GM12878 (cell line): ENCODE measurements around the gene MSMB. TPM values are rescaled to one million over a fixed set of nuclear protein-coding genes. Genes with fewer than 3 reads are reported as not detected.

Experiments
- ATAC-seq: fragments of 200-7000 bp; cut with Tn5 transposase; 3 replicates; pipeline ENCODE4 v1.9.1; 2020; ENCODE audit warnings: mild to moderate bottlenecking, moderate library complexity
- BruUV-seq: library from RNA; stranded (reverse); fragments of 400-500 nt; replicated peaks from 2 replicates; lab custom pipeline; 2021; lab: Mats Ljungman, UMichigan
- CTCF ChIA-PET: fragments of 300-600 bp; sonication (Branson Sonifier 250); formaldehyde crosslinking; extraction: SDS; loops from one replicate; lab custom pipeline; 2021; ENCODE audit warnings: inconsistent platforms; lab: Yijun Ruan, JAX
- POLR2A ChIA-PET: fragments of 350-600 bp; formaldehyde crosslinking; extraction: SDS; loops from one replicate; lab custom pipeline; 2021; ENCODE audit warnings: inconsistent platforms; lab: Charles Lee
- RAD21 ChIA-PET: fragments of 300-600 bp; sonication (Branson Sonifier 250); formaldehyde crosslinking; loops from one replicate; lab custom pipeline; 2023; ENCODE audit warnings: antibody characterized with exemption; ENCODE audit not compliant: unreplicated experiment; lab: Charles Lee
- SMC1A ChIA-PET: fragments of 300-600 bp; sonication (Branson Sonifier 250); formaldehyde crosslinking; loops from one replicate; lab custom pipeline; 2023; ENCODE audit not compliant: unreplicated experiment, uncharacterized antibody; lab: Charles Lee
- DNase-seq: peaks from one replicate; pipeline ENCODE4 v3.0.0-alpha.2; 2011; ENCODE audit warnings: low read depth, low spot score
- FAIRE-seq: peaks from 3 replicates; lab custom pipeline; 2011; peaks lifted over from hg19 to GRCh38; lab: Jason Lieb, UNC
- H2AFZ ChIP-seq: 2 replicates; pipeline ENCODE4 v1.6.0; 2011; ENCODE audit warnings: low read depth, low read length, control low read depth; ENCODE audit not compliant: control insufficient read depth
- H3K27ac ChIP-seq: 2 replicates; pipeline ENCODE4 v1.5.1; 2011; ENCODE audit warnings: control low read depth; ENCODE audit not compliant: control insufficient read depth, insufficient read depth
- H3K27me3 ChIP-seq, 2 experiments: replicated peaks in 1 of 2; 2 replicates each; pipeline versions ENCODE4 v1.6.0 to v1.6.1; 2011; ENCODE audit warnings: low read length in 1 of 2; ENCODE audit not compliant: control insufficient read depth in 2 of 2, insufficient read depth in 2 of 2
- H3K36me3 ChIP-seq, 2 experiments: 2 replicates each; pipeline ENCODE4 v1.5.1; 2011; ENCODE audit warnings: low read length in 1 of 2; ENCODE audit not compliant: control insufficient read depth in 2 of 2, insufficient read depth in 2 of 2
- H3K4me1 ChIP-seq: 2 replicates; pipeline ENCODE4 v1.6.1; 2011; ENCODE audit warnings: mild to moderate bottlenecking, low read length, moderate library complexity, mixed read lengths; ENCODE audit not compliant: control insufficient read depth, insufficient read depth
- H3K4me2 ChIP-seq: 2 replicates; pipeline ENCODE4 v1.6.0; 2011; ENCODE audit warnings: control low read depth; ENCODE audit not compliant: control insufficient read depth, insufficient read depth
- H3K4me3 ChIP-seq: fragments of 200-600 bp; sonication (generic); 2 replicates; pipeline ENCODE4 v1.5.1; 2016
- H3K79me2 ChIP-seq: 2 replicates; pipeline ENCODE4 v1.6.0; 2011; ENCODE audit warnings: low read length; ENCODE audit not compliant: control insufficient read depth, insufficient read depth
- H3K9ac ChIP-seq: 2 replicates; pipeline ENCODE4 v1.8.0; 2011; ENCODE audit warnings: low read length, control low read depth, mixed read lengths; ENCODE audit not compliant: control insufficient read depth, insufficient read depth
- H3K9me3 ChIP-seq: replicated peaks from 3 replicates; pipeline ENCODE4 v1.5.1; 2011; ENCODE audit warnings: mild to moderate bottlenecking, low read length; ENCODE audit not compliant: control insufficient read depth, insufficient read depth
- H4K20me1 ChIP-seq: 2 replicates; pipeline ENCODE4 v1.6.0; 2011; ENCODE audit not compliant: control insufficient read depth, insufficient read depth
- CBFB ChIP-seq: IDR thresholded peaks from 2 replicates; pipeline ENCODE4 v1.6.1; 2016; ENCODE audit warnings: antibody characterized with exemption, low read depth
- RAD21 ChIP-seq: IDR thresholded peaks from 2 replicates; pipeline ENCODE4 v1.6.1; 2011; ENCODE audit warnings: mild to moderate bottlenecking, low read depth, low read length, moderate library complexity; ENCODE audit not compliant: insufficient read depth
- RAD51 ChIP-seq: fragments of 450-650 bp; IDR thresholded peaks from 2 replicates; pipeline ENCODE4 v1.6.1; 2016; ENCODE audit warnings: moderate library complexity, mild to moderate bottlenecking, inconsistent platforms
- RFX5 ChIP-seq: IDR thresholded peaks from 2 replicates; pipeline ENCODE4 v1.6.1; 2011; ENCODE audit warnings: low read depth, low read length, improper control_type of control experiment
- SMAD1 ChIP-seq: fragments of 450-650 bp; IDR thresholded peaks from 2 replicates; pipeline ENCODE4 v1.6.1; 2018; ENCODE audit warnings: mild to moderate bottlenecking, low read depth; ENCODE audit not compliant: partially characterized antibody
- SREBF1 ChIP-seq: IDR thresholded peaks from 2 replicates; pipeline ENCODE4 v1.6.1; 2012; ENCODE audit warnings: mild to moderate bottlenecking, low read length
- SUZ12 ChIP-seq: fragments of 200-600 bp; sonication (generic); IDR thresholded peaks from one replicate; pipeline ENCODE4 v1.6.1; 2018; ENCODE audit warnings: antibody characterized with exemption, mild to moderate bottlenecking; ENCODE audit not compliant: unreplicated experiment
- TCF3 ChIP-seq: IDR thresholded peaks from 2 replicates; pipeline ENCODE4 v1.6.1; 2012; ENCODE audit warnings: low read depth, mild to moderate bottlenecking, low read length, borderline replicate concordance; ENCODE audit not compliant: insufficient read depth
- YBX1 ChIP-seq: fragments of 450-650 bp; IDR thresholded peaks from 2 replicates; pipeline ENCODE4 v1.6.1; 2016; ENCODE audit warnings: antibody characterized with exemption
- WGBS: methylation state at CpG from one replicate; pipeline ENCODE4 v1.1.6; 2016; ENCODE audit warnings: low lambda C conversion rate; ENCODE audit not compliant: insufficient replicate concordance, insufficient coverage; ENCODE audit errors: missing lambda C conversion rate; 5-methylcytosine and 5-hydroxymethylcytosine counted together
- in situ Hi-C: fragments of 300-500 bp; cut with MboI; formaldehyde crosslinking; loops from 9 replicates; pipeline ENCODE4 v1.14.3; 2018; ENCODE audit warnings: mixed read lengths
- intact Hi-C: fragments of 100-400 bp; cut with micrococcal nuclease; formaldehyde crosslinking; loops from one replicate; pipeline ENCODE4 v1.14.2; 2022; ENCODE audit not compliant: unreplicated experiment
- polyA plus RNA-seq, 11 experiments: library from polyadenylated mRNA; depleted of rRNA in 4 of 11; unstranded in 6 of 11; stranded (reverse) in 5 of 11; fragments of >200 nt; fragmentation: Nextera tagmentation in 4 of 11; fragmentation: Illumina TruSeq in 1 of 11; extraction: Ambion mirVana in 4 of 11; extraction: Trizol in 1 of 11; gene quantifications; 1 replicate in 1 of 11; 2 replicates in 10 of 11; pipeline versions ENCODE4 v1.2.1 to v1.2.3, GENCODE V29; 2011 to 2016; ENCODE audit warnings: inconsistent platforms in 2 of 11, missing spikeins in 2 of 11, low read depth in 1 of 11
- total RNA-seq, 4 experiments: library from RNA; depleted of rRNA in 3 of 4; stranded (reverse); fragments of >200 nt in 3 of 4; fragmentation: Illumina TruSeq in 1 of 4; extraction: Trizol in 1 of 4; gene quantifications; 2 replicates each; pipeline versions ENCODE4 v1.2.1 to v1.2.3, GENCODE V29; 2013 to 2021
- TF ChIP-seq, protein P1 (sequence below): IDR thresholded peaks from 2 replicates; pipeline ENCODE4 v1.6.1; 2011; ENCODE audit warnings: low read depth, low read length, improper control_type of control experiment, borderline replicate concordance
- TF ChIP-seq, protein P2 (sequence below): IDR thresholded peaks from 2 replicates; pipeline ENCODE4 v1.6.1; 2012; ENCODE audit warnings: improper control_type of control experiment, low read depth, low read length; ENCODE audit not compliant: insufficient replicate concordance
- TF ChIP-seq, protein P3 (sequence below): IDR thresholded peaks from 2 replicates; pipeline ENCODE4 v1.6.1; 2012; ENCODE audit warnings: mild to moderate bottlenecking, low read depth, low read length
- TF ChIP-seq, protein P4 (sequence below): IDR thresholded peaks from 2 replicates; pipeline ENCODE4 v1.6.1; 2011; ENCODE audit warnings: low read depth, mild to moderate bottlenecking, low read length, moderate library complexity, borderline replicate concordance; ENCODE audit errors: extremely low read depth

The MSMB gene
- total and polyA plus RNA-seq, 10 of the 15 experiments (the other 5 are each of a cell fraction or from before 2014, with no cell fraction given), result not detected

DNA sequence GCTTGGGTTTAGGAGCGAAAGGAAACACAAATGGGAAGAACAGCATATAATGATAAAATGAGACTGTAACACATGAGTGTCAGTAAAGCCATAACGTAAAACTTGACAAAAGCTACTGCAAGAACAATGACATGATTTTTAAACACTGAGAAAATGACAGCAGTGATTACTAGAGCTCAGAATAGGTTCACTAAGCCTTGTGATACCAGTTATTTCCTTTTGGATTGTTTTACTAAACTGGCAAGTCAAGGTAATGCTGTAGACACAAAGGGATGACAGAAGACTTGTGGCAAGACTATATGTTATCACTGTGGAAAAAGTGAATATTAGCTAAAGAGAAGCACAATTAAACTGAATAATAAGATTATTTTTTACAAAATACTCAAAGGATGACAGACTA, 28.3 kb downstream of the MSMB start:
- BruUV-seq, result no TSS peak
- DNase-seq (no peak), FAIRE-seq (no peak), ATAC-seq (no peak)
- 95% methylated on average over 2 of the region's 2 CpGs for WGBS
- RAD21 ChIA-PET, result interaction anchor here (1.0 to 1.7 kb wide), 2 partner anchors 9 to 767 kb away, joined by 3 read pairs; no protein-coding TSS in a partner anchor
- no peaks in the 10 kb centered on the region; the same call in 1 of the 2 replicates for H4K20me1 ChIP-seq
- SMC1A ChIA-PET, result interaction anchor here (1.2 to 3.2 kb wide), 4 partner anchors 11 to 783 kb away, joined by 3 to 12 read pairs (median 5); no protein-coding TSS in a partner anchor
- peaks cover 7 to 26% of the 10 kb centered on the region in 2 experiments for H3K36me3 ChIP-seq
- no peak overlapping the region for H3K9ac ChIP-seq
- TF ChIP-seq SREBF1 (no peak), SUZ12 (no peak), RFX5 (no peak), RAD51 (no peak), TCF3 (no peak), RAD21 (no peak), YBX1 (no peak), CBFB (no peak), SMAD1 (no peak)
- TF ChIP-seq, protein P1, sequence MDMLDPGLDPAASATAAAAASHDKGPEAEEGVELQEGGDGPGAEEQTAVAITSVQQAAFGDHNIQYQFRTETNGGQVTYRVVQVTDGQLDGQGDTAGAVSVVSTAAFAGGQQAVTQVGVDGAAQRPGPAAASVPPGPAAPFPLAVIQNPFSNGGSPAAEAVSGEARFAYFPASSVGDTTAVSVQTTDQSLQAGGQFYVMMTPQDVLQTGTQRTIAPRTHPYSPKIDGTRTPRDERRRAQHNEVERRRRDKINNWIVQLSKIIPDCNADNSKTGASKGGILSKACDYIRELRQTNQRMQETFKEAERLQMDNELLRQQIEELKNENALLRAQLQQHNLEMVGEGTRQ, result no peak
- TF ChIP-seq, protein P2, sequence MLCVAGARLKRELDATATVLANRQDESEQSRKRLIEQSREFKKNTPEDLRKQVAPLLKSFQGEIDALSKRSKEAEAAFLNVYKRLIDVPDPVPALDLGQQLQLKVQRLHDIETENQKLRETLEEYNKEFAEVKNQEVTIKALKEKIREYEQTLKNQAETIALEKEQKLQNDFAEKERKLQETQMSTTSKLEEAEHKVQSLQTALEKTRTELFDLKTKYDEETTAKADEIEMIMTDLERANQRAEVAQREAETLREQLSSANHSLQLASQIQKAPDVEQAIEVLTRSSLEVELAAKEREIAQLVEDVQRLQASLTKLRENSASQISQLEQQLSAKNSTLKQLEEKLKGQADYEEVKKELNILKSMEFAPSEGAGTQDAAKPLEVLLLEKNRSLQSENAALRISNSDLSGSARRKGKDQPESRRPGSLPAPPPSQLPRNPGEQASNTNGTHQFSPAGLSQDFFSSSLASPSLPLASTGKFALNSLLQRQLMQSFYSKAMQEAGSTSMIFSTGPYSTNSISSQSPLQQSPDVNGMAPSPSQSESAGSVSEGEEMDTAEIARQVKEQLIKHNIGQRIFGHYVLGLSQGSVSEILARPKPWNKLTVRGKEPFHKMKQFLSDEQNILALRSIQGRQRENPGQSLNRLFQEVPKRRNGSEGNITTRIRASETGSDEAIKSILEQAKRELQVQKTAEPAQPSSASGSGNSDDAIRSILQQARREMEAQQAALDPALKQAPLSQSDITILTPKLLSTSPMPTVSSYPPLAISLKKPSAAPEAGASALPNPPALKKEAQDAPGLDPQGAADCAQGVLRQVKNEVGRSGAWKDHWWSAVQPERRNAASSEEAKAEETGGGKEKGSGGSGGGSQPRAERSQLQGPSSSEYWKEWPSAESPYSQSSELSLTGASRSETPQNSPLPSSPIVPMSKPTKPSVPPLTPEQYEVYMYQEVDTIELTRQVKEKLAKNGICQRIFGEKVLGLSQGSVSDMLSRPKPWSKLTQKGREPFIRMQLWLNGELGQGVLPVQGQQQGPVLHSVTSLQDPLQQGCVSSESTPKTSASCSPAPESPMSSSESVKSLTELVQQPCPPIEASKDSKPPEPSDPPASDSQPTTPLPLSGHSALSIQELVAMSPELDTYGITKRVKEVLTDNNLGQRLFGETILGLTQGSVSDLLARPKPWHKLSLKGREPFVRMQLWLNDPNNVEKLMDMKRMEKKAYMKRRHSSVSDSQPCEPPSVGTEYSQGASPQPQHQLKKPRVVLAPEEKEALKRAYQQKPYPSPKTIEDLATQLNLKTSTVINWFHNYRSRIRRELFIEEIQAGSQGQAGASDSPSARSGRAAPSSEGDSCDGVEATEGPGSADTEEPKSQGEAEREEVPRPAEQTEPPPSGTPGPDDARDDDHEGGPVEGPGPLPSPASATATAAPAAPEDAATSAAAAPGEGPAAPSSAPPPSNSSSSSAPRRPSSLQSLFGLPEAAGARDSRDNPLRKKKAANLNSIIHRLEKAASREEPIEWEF, result no peak
- TF ChIP-seq, protein P3, sequence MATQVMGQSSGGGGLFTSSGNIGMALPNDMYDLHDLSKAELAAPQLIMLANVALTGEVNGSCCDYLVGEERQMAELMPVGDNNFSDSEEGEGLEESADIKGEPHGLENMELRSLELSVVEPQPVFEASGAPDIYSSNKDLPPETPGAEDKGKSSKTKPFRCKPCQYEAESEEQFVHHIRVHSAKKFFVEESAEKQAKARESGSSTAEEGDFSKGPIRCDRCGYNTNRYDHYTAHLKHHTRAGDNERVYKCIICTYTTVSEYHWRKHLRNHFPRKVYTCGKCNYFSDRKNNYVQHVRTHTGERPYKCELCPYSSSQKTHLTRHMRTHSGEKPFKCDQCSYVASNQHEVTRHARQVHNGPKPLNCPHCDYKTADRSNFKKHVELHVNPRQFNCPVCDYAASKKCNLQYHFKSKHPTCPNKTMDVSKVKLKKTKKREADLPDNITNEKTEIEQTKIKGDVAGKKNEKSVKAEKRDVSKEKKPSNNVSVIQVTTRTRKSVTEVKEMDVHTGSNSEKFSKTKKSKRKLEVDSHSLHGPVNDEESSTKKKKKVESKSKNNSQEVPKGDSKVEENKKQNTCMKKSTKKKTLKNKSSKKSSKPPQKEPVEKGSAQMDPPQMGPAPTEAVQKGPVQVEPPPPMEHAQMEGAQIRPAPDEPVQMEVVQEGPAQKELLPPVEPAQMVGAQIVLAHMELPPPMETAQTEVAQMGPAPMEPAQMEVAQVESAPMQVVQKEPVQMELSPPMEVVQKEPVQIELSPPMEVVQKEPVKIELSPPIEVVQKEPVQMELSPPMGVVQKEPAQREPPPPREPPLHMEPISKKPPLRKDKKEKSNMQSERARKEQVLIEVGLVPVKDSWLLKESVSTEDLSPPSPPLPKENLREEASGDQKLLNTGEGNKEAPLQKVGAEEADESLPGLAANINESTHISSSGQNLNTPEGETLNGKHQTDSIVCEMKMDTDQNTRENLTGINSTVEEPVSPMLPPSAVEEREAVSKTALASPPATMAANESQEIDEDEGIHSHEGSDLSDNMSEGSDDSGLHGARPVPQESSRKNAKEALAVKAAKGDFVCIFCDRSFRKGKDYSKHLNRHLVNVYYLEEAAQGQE, result no peak
- TF ChIP-seq, protein P4, sequence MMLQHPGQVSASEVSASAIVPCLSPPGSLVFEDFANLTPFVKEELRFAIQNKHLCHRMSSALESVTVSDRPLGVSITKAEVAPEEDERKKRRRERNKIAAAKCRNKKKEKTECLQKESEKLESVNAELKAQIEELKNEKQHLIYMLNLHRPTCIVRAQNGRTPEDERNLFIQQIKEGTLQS, result no peak
- intact Hi-C loops, result no loop called here
- in situ Hi-C loops, result no loop called here
- H3K9me3 ChIP-seq, result no peaks in the 10 kb centered on the region
- no peak overlapping the region for H3K4me2 ChIP-seq
- no peak overlapping the region for H3K27ac ChIP-seq
- CTCF ChIA-PET, result interaction anchor here (0.9 to 6.7 kb wide), 3 partner anchors 8 to 767 kb away, joined by 3 to 60 read pairs (median 3); partner anchors contain the start of gene NCOA4
- H2AFZ ChIP-seq, result no peak overlapping the region
- no peaks in the 10 kb centered on the region for H3K27me3 ChIP-seq
- peaks cover 7% of the 10 kb centered on the region for H3K4me1 ChIP-seq
- H3K4me3 ChIP-seq, result no peak overlapping the region
- H3K79me2 ChIP-seq, result peaks cover 61% of the 10 kb centered on the region
- POLR2A ChIA-PET, result interaction anchor here (0.6 kb wide), 1 partner anchor 590 kb away, joined by 3 read pairs; no protein-coding TSS in a partner anchor
